ENCODE data around the gene CADM2. TPM values are rescaled to one million over a fixed set of nuclear protein-coding genes. Genes with fewer than 3 reads are reported as not detected.

Gene CADM2
- total RNA-seq, 1 donor from 2014 or later = 3.5 TPM

DNA sequence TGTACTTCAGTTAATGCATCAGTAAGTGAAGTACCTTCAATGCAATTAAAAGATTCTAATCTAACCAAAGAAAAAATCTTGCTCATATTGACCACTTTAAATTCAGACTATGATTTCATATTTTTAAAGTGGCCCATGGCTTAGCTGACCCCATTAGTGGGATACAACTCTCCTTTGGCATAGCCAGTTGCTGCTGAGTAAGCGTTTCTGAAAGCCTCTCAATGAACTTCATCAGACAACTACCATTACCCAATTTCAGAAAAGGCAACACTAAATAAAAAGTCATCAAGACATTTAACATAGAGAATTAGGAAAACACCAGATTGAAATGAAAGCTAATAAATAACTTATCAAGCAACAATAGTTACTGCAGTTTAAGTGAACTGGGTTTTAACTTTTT lies 27.0 kb downstream of the CADM2 start:
- TF ChIP-seq, protein P1, sequence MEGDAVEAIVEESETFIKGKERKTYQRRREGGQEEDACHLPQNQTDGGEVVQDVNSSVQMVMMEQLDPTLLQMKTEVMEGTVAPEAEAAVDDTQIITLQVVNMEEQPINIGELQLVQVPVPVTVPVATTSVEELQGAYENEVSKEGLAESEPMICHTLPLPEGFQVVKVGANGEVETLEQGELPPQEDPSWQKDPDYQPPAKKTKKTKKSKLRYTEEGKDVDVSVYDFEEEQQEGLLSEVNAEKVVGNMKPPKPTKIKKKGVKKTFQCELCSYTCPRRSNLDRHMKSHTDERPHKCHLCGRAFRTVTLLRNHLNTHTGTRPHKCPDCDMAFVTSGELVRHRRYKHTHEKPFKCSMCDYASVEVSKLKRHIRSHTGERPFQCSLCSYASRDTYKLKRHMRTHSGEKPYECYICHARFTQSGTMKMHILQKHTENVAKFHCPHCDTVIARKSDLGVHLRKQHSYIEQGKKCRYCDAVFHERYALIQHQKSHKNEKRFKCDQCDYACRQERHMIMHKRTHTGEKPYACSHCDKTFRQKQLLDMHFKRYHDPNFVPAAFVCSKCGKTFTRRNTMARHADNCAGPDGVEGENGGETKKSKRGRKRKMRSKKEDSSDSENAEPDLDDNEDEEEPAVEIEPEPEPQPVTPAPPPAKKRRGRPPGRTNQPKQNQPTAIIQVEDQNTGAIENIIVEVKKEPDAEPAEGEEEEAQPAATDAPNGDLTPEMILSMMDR (conservative IDR thresholded peaks at IDR 0.05) = no peak
- Mint-ChIP-seq H3K27me3 (ENCODE audit: low read depth) (no peaks in the 10 kb centered on the region), H3K9me3 (no peaks in the 10 kb centered on the region), H3K4me1 (peaks cover 9% of the 10 kb centered on the region), H3K27ac (ENCODE audit: unreplicated experiment) (no peak overlapping the region), H3K4me3 (no peak overlapping the region), H3K36me3 (ENCODE audit: low read depth) (no peaks in the 10 kb centered on the region)
- no peak for DNase-seq (ENCODE audit: low read depth, low spot score)

DNA sequence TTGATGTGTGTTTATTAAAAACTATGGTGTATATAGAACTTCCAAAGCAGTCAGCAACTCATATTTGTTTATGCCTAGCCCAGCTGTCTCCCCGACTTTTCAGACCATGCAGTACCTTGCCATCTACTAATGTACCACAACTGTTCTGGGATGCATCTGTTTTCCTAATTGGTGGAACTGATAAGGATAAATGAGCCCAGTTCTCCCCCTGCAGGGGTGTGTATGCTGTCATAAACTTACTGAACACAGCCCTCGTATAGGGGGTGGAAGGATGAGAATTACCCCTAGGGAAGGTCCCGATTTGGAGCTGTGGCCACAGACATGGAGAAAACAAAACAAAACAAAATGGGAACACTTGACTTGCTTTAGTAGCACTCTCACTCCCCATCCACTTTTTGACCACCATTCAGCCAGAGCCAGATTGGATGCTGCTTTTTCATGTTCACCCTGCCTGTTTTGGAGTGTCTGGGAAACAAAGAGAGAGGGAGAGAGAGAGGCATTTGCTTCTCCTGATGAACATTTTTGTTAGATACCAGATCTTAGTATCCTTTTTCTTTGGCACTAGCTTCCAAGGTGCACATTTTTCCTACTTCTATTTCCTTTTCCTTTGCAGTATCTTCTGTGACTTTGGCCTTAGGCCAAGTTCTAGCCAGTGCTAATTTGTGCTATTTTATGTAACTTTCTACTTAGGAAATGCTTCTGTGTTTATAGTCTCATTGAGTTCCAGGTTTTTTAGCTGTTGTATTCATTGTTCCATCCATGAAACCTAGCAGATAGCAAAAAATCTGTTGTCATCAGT lies 29.1 kb downstream of the CADM2 start:
- peaks cover 9% of the 10 kb centered on the region for H3K4me1 Mint-ChIP-seq
- TF ChIP-seq, protein P1 (conservative IDR thresholded peaks at IDR 0.05) = no peak
- no peaks in the 10 kb centered on the region for H3K9me3 Mint-ChIP-seq
- no peaks in the 10 kb centered on the region for H3K36me3 Mint-ChIP-seq (ENCODE audit: low read depth)
- H3K27me3 Mint-ChIP-seq (ENCODE audit: low read depth) = no peaks in the 10 kb centered on the region
- no peak for DNase-seq (ENCODE audit: low read depth, low spot score)
- H3K27ac Mint-ChIP-seq (ENCODE audit: unreplicated experiment) = no peak overlapping the region
- H3K4me3 Mint-ChIP-seq = no peak overlapping the region

DNA sequence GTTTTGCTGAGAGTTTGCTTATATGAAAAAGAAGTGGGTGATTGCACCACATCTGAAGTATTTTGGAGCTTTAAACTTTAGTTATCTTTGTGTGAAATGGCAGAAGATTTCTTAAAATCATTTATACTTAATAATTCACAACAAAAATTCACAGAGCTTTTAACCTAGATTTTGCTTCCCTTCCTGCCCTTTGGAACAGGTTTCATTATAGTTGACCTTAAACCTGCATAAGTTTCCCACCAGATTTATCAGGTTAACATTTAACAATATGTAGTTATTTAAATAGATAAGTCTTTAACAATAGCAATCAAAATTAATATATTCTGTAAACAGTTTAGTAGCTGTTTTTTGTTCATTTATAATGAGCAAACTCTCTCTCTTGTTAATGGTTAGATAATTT lies 30.3 kb downstream of the CADM2 start:
- Mint-ChIP-seq H3K27ac (ENCODE audit: unreplicated experiment) (no peak overlapping the region), H3K36me3 (ENCODE audit: low read depth) (no peaks in the 10 kb centered on the region), H3K4me1 (peaks cover 17% of the 10 kb centered on the region), H3K4me3 (no peak overlapping the region), H3K27me3 (ENCODE audit: low read depth) (no peaks in the 10 kb centered on the region), H3K9me3 (no peaks in the 10 kb centered on the region)
- no peak for DNase-seq (ENCODE audit: low read depth, low spot score)
- TF ChIP-seq, protein P1 (conservative IDR thresholded peaks at IDR 0.05) = no peak

DNA sequence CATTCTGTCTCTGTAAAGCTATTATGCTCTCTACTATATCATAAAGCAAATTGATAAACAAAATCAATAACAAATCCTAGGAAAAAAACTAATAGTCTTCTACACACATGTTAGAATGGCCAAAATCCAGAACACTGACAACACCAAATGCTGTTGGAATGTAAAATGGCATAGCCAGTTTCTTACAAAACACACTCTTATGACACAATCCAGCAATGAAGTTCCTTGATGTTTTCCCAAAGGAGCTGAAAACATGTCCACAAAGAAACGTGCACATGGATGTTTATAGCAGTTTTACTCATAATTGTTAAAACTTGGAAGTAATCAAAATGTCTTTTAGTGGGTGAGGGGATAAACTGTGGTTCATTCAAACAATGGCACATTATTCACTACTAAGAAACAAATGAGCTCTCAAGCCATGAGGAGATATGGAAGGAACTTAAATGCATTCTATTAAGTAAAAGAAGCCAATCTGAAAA lies 32.7 kb downstream of the CADM2 start:
- no peak overlapping the region for H3K4me3 Mint-ChIP-seq
- H3K27ac Mint-ChIP-seq (ENCODE audit: unreplicated experiment) = no peak overlapping the region
- peaks cover 10% of the 10 kb centered on the region for H3K4me1 Mint-ChIP-seq
- no peaks in the 10 kb centered on the region for H3K36me3 Mint-ChIP-seq (ENCODE audit: low read depth)
- H3K9me3 Mint-ChIP-seq = no peaks in the 10 kb centered on the region
- DNase-seq (ENCODE audit: low read depth, low spot score) = no peak
- TF ChIP-seq, protein P1 (conservative IDR thresholded peaks at IDR 0.05) = no peak
- no peaks in the 10 kb centered on the region for H3K27me3 Mint-ChIP-seq (ENCODE audit: low read depth)

DNA sequence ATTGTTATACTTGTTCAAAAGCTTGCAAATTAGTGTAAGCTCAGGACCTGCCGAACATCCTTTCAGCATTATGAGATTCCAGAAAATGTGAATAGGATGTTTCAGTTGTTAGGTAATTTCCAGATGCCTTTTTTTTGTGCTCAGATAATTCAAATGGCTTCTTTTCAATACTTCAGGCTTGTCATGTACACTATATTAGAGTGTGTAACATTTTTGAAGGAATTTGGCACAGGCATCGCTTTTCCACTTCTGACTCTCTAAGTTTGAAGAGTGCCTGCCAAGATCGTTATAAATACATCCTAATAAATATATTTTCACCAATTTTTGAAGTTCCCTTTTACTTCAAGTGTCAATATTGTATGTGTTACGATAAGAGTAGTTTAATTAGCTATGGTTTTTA lies 35.2 kb downstream of the CADM2 start:
- TF ChIP-seq, protein P1 (conservative IDR thresholded peaks at IDR 0.05) = no peak
- DNase-seq (ENCODE audit: low read depth, low spot score) = no peak
- no peak overlapping the region for H3K27ac Mint-ChIP-seq (ENCODE audit: unreplicated experiment)
- H3K9me3 Mint-ChIP-seq = no peaks in the 10 kb centered on the region
- no peaks in the 10 kb centered on the region for H3K27me3 Mint-ChIP-seq (ENCODE audit: low read depth)
- no peaks in the 10 kb centered on the region for H3K36me3 Mint-ChIP-seq (ENCODE audit: low read depth)
- H3K4me1 Mint-ChIP-seq = peaks cover 10% of the 10 kb centered on the region
- no peak overlapping the region for H3K4me3 Mint-ChIP-seq
